Hair follicular keratinocyte (primary cell): ENCODE measurements around the gene SMCHD1. TPM values are rescaled to one million over a fixed set of nuclear protein-coding genes. Genes with fewer than 3 reads are reported as not detected.

Source experiments
- total RNA-seq: library from RNA; depleted of rRNA; stranded (reverse); fragments of >200 nt; gene quantifications from 2 replicates; pipeline ENCODE4 v1.2.3, GENCODE V29; 2015

SMCHD1 gene
- total RNA-seq = 15.8 and 17.3 TPM in 2 replicates

DNA sequence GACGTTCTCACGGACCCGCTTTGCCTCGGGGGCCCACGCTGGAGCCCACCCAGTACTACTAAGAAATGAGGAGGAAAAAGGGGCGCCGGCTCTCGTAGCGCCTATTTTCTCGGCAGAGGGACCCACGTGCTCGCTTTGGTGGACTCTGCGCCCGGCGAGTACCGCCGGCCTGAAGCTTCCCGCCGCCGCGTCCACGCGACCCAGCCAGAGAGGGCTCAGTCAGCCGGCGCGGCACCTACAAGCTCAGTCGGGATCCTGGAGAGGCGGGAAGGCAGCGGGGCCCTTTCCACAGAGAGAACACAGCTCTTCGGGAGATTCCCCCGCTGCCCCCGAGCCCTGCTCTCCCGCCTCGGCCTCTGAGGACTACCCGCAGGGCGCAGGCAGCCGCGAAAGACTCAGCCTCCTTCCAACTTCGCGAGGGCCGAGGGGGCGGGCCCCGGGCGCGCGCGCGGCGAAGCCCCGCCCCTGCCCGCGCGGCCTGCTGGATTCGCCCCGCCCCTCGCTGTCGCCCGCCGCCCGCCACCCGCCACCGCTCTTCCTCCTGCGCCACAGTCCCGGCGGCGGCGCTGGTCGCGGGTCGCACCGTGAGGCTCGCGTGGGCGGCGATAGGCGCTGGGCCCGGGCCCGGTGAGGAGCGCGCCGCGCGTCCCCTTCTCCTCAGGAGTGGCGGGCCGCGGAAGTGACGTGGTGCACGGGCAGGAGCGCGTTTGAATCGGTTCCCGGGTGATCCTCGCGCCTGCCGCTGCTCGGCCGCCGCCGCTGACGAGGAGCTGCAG is at the start of gene SMCHD1:
Gene SMCHD1, plus strand, starts transcription at position 549 of the 776 bp plus-strand sequence. CDS start 350 bp downstream, outside the sequence.

DNA sequence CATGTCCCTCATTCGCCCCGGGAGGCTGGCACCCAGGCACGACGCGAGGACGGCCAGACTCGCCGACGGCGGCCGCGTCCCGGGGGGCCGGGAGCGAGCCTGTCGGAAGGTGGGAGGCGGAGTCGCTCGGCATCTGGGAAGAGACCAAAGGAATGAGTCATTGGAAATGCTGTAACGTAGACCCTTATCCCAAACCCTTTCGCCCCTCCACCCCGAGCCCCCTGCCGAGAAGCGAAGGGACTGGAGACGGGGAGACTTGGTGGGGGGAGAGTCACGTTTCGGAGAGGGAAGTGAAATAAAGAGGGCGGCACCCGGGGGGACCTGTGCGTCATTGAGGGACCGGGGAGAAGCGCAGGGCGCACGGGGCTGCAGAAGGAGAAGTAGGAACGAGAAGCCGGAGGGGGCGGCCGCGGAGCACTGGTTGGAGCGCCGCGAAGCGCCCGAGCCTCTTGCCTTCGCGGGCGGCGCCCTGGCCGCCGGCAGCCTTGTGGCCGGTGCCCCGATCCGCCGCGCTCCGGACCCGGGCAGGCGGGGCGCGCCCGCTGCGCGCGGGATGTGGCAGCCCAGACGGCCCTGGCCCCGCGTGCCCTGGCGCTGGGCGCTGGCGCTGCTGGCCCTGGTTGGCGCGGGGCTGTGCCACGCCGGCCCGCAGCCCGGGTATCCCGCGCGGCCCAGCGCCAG is 191.2 kb downstream of the SMCHD1 start, which contains the start of gene EMILIN2:
Gene EMILIN2, plus strand, starts transcription at position 371 of the 681 bp plus-strand sequence. Its CDS starts 183 bp downstream, at position 554.

Other genes starting within 250 kb of the SMCHD1 start
- 5.0 TPM in 2 replicates for gene METTL4, start 84.2 kb upstream of the SMCHD1 start, total RNA-seq
- gene NDC80, start 84.2 kb upstream of the SMCHD1 start, total RNA-seq = 9.5 and 28.4 TPM in 2 replicates
- gene EMILIN2, start 191.3 kb downstream of the SMCHD1 start, total RNA-seq = 1.6 and 2.1 TPM in 2 replicates